ENCODE measurements around the gene PANK2.
A peak's percentile ranks its signal among the peaks of the same experiment; 100 is the strongest.
"Not testable (repeated sequence)": the region's sequence is repeated elsewhere in the genome, so short reads cannot be mapped to it uniquely, and the experiment has no call there.

PANK2 gene

GRCh38 chr20:3871550-3872265, 17.5 kb upstream of the PANK2 start:
- DNase-seq, result no peak

GRCh38 chr20:3873507-3873906, 15.7 kb upstream of the PANK2 start:
- no peak for DNase-seq

- no peak for DNase-seq
Measured at GRCh38 chr20:3874194-3874844, 14.9 kb upstream of the PANK2 start.

GRCh38 chr20:3875378-3875974, 13.7 kb upstream of the PANK2 start:
- DNase-seq, result no peak

GRCh38 chr20:3876000-3876399, 13.2 kb upstream of the PANK2 start:
- no peak for DNase-seq

- no peak for DNase-seq
Measured at GRCh38 chr20:3876676-3877075, 12.5 kb upstream of the PANK2 start.

- not testable (repeated sequence) for DNase-seq
Measured at GRCh38 chr20:3878921-3879274, 10.3 kb upstream of the PANK2 start.

GRCh38 chr20:3885715-3886114, 3.5 kb upstream of the PANK2 start:
- DNase-seq, result no peak

- peak in 1 of 2 experiments; percentile 28 for DNase-seq
Measured at GRCh38 chr20:3887876-3888620, 1.1 kb upstream of the PANK2 start.

GRCh38 chr20:3889489-3890397, 556 bp downstream of the PANK2 start:
- DNase-seq, result no peak

GRCh38 chr20:3890398-3890751, 1.2 kb downstream of the PANK2 start:
- DNase-seq, result peak; percentile 19 to 30

- DNase-seq, result no peak
Measured at GRCh38 chr20:3890999-3891929, 2.1 kb downstream of the PANK2 start.

GRCh38 chr20:3894796-3895195, 5.6 kb downstream of the PANK2 start:
- DNase-seq, result no peak

GRCh38 chr20:3896302-3896701, 7.1 kb downstream of the PANK2 start:
- DNase-seq, result no peak

- no peak for DNase-seq
Measured at GRCh38 chr20:3896853-3897583, 7.8 kb downstream of the PANK2 start.

- DNase-seq, result not testable (repeated sequence)
Measured at GRCh38 chr20:3898181-3898580, 9.0 kb downstream of the PANK2 start.

GRCh38 chr20:3898639-3899038, 9.5 kb downstream of the PANK2 start:
- DNase-seq, result no peak

GRCh38 chr20:3900187-3900604, 11.0 kb downstream of the PANK2 start:
- DNase-seq, result no peak

- peak; percentile 79 to 85 for DNase-seq
Measured at GRCh38 chr20:3901028-3901705, 12.0 kb downstream of the PANK2 start.
